ENCODE results near the gene HKDC1.
A peak's percentile ranks its signal among the peaks of the same experiment; 100 is the strongest.
"Not testable (repeated sequence)": the region's sequence is repeated elsewhere in the genome, so short reads cannot be mapped to it uniquely, and the experiment has no call there.

Gene HKDC1

DNA sequence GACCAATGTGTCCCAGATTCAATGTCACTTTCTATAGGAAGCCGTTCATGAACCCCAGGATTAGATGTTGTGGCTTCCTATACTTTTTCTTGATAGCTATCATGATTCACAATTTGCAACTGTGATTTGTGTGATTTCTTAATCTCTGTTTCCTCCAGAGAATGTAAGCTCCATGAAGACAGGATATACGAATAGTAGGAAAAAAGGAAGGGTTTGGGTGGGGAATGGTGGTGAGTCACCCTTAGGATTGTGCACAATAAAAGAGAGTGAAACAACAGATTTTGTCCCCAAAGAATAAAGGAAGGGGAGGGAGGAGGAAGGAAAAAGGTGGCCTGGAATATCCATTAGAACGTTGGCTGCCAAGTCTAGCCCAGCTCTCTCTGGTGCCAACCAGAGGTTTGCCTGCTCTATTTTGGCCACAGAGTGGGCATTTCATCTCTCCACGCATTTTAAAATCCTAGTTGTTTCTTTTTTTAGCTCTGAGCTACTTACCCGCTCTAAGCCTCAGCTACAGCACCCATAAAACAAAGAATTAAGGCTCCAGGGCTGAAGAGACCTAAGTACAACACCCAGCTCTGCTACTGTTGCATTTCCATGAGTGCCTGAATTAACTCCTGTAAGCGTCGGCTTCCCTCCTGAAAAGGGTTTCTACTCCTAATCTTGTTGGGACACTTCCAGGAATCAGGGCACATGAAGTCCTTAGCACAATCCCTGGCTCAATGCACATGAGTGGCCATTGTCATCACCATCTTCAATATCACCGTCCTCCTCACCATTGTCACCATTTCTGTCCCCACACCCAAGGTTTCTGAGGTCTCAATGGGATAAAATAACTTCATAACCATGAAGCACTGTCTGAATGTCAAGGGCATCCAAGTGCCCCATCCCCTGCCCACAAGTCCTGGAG, 61.6 kb downstream of the HKDC1 start:
- DNase-seq = no peak

DNA sequence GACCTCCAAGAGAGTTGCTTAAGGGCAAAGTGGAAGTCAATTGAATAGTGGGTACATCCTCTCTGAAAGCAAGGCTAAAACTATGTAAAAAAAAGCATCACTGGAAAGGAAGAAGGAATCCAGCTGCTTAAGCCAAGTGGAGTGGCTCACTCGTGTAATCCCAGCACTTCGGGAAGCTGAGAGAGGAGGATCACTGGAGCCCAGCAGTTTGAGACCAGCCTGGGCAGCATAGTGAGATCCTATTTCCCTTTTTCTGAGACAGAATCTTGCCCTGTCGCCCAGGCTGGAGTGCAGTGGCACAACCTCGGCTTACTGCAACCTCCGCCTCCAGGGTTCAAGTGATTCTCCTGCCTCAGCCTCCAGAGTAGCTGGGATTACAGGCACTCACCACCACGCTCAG, 64.3 kb downstream of the HKDC1 start:
- not testable (repeated sequence) for DNase-seq

DNA sequence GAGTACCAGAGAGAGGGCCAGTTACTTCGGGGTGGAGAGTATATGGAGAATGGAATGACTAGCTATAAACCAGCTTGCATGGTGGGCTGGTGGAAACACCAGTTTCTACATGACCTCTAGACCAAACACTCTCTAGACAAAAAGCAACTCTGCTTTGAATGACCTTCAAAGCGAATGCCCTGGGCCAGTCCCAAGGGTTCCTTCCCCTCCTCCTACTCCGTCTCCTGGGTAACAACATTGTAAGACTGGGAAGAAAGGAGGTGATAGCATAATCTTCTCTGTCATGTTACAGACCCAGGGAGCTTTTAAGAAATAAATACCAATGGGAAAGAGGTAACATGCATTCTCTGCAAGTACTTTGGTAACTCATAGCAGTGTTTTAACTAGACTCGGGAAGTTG, 65.6 kb downstream of the HKDC1 start:
- no peak for DNase-seq

DNA sequence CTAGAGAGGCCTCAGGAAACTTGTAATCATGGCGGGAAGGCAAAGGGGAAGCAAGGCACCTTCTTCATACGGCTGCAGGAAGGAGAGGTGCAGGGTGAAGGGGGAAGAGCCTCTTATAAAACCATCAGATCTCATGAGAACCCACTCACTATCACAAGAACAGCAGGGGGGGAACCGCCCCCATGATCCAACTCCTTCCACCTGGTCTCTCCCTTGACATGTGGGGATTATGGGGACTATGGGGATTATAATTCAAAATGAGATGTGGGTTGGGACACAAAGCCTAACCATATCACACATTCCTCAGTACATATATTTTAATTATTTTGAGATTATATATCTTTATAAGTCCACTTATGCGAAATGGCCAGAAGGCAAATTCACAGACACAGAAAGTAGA, 67.0 kb downstream of the HKDC1 start:
- no peak for DNase-seq

DNA sequence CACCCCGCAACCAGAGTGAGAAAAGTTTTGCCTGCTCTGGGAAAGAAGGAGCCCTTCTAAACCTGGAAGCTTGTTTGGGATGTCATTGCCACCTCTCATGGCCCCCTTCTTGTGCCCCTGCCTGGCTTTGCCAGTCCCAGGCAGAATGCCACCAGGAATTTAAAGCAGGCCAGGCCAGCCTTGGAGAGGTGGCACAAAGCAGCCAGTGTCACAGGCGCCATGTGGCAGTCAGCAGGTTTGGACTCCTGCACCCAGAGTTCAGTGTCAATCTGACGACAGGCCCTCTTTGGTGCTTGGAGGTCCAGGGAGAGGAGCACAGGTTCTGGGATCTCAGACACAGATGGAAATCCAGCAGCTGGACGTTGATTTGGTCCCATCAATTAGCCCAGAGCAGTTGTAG, 70.9 kb downstream of the HKDC1 start:
- DNase-seq = no peak

DNA sequence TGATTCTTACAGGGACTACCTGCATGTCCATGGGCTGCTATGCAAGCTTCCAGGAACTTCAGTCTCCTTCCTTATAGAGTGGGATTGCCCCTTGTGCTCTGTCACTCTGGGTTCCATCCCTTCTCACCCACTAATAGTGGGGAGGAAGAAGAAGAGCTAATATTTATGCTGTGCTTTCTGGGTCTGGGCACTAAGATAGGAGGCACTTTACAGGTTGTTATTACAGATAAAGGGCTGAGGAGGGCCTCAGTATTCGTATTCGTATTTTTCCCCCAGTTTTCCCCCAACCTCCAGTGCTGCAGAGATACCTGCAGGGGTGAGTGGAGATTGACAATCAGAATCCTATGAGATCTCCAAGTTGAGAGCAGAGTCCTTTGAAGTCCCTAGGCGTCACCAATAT, 72.3 kb downstream of the HKDC1 start:
- DNase-seq = peak; percentile 66

DNA sequence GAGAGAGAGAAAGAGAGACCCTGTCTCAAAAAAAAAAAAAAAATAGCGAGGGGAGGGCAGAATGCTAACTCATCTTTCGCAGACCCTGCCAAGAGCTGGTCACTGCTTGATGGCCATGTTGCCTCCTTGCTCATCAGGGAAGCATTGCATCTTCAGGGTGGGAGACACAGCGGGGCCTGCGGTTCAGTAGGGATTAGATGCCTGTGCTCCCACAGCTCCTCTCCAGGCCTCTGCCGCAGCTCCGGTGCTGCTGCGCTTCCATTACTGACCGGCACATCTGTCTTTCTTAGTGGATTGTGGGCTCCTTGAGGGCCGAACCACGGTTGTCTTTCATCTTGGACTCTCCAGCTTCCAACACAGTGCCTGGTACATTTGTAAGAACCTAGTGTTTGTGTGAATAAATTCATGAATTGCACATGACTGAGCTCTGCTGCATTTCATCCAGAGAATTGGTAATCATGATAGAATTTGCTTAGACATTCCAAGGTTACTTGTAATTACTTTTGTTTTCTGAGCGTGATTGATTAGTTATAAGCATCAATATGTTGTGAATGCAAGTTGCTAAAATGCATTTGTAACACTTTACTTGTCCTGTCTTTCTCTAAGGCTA, 75.0 kb downstream of the HKDC1 start:
- no peak for DNase-seq

DNA sequence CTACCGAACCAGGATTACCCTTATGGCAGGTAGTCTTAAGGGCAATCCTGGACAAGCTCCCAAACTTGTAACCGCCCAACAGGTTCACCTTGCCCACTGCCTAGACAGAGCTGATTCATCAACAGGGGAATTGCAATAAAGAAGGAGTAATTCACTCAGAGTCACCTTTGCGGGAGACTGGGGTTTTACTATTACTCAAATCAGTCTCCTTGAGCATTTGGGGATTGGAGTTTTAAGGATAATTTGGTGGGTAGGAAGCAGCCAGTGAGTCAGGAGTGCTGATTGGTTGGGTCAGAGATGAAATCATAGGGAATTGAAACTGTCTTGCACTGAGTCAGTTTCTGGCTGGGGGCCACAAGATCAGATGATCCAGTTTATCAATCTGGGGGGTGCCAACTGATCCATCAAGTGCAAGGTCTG, 83.5 kb downstream of the HKDC1 start:
- DNase-seq = peak; percentile 36

DNA sequence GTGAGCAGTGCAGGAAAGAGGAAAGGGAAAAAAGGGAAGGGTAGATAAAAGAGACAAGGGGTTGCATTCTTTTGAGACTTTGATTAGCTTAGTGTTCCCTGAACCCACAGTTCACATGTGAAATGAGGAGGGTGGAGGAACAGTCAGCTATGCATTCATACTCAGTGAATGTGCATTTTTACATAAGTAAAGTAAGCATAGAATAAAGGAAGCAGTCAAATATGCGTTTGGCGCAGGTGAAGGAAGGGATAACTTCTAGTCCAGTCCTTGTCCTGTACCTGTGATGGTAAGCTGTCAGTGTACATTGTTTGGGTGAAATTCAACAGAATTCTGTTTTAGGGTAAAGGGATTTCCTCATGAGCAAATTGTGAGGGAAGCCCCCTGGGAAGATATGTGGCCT, 86.3 kb downstream of the HKDC1 start:
- no peak for DNase-seq

DNA sequence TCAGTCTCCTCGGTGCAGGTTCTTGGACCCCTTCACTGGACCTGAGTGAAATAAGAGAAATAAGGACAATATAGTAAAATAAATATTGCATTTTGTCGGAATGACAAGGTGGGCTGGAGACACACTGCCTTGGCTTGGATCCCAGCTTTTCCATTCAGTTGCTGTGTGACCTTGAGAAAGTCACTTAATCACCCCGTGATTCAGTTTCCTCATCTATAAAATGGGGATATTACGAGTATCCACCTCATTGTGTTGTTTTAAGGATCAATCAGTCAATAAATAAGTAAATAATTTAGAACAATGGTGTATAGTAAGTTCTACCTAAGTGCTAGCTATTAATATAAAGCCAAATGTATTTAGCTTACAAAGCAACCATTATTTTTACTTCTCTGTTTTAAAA, 87.3 kb downstream of the HKDC1 start:
- no peak for DNase-seq

DNA sequence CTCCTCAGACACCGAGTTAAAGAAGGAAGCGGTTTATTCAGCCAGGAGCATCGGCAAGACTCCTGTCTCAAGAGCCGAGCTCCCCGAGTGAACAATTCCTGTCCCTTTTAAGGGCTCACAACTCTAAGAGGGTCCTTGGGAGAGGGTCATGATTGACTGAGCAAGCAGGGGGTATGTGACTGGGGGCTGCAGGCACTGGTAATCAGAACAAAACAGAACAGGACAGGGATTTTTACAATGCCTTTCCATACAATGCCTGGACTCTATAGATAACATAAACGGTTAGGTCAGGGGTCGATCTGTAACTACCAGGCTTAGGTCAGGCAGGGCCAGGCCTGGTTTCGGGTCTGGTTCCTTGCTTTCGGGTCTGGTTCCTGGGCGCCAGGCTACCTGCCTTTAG, 88.2 kb downstream of the HKDC1 start:
- DNase-seq = peak; percentile 47

DNA sequence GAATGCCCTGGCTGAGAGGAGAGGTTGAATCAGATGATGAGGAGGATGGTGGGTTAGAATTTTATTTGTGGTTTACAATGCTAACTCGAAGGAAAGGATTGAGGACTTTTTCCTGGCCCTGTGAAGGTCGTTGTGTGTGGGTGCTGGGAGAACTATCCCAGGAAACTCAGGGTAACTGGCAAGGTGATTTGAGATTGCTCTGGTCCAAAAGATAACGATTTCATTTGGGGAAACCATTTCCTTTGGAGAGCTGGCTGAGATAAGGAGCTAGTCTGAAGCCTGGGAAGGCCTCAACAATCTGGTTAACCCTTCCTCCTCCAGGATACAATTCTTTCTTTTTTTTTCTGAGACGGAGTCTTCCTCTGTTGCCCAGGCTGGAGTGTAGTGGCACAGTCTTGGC, 91.2 kb downstream of the HKDC1 start:
- DNase-seq = no peak

DNA sequence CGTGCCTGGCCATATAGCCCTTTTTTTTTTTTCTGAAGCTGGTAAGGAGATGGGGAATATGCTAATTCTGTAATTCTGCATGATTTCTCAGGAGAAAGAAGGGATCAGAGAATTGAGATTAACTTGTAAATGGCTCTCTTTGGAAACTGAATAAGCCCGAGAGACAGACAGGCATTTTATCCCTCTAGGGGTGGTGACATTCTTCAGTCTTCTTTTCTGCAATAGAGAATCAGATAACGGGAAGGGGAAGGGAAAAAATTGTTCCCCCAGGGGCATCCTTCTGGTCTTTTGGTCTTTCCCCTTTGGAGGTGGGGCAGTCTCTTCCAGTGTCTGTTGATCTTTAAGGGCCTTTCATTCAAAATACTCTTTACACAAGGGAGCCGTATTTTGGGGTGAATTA, 92.4 kb downstream of the HKDC1 start:
- no peak for DNase-seq

DNA sequence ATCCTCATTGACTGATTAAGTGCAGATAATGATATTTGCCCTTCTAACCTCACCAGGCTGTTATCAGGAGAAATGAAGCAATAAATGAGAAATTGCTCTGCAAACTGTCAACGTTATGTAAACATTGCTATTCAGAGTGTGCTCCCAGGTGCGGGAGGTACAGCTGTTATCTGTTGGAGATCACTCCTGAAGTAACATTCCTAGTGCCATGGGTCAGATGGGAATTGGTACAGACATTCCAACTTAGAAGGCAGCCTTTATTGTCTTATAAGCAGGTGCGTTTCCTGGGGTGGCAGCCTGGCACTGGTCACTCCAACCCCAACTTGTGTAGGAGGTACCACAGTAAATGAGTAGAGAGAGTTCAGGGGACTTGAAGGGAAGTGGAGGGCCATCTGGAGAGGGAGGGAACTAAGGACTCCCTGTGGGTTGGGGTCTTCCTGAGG, 95.0 kb downstream of the HKDC1 start:
- peak; percentile 71 for DNase-seq

DNA sequence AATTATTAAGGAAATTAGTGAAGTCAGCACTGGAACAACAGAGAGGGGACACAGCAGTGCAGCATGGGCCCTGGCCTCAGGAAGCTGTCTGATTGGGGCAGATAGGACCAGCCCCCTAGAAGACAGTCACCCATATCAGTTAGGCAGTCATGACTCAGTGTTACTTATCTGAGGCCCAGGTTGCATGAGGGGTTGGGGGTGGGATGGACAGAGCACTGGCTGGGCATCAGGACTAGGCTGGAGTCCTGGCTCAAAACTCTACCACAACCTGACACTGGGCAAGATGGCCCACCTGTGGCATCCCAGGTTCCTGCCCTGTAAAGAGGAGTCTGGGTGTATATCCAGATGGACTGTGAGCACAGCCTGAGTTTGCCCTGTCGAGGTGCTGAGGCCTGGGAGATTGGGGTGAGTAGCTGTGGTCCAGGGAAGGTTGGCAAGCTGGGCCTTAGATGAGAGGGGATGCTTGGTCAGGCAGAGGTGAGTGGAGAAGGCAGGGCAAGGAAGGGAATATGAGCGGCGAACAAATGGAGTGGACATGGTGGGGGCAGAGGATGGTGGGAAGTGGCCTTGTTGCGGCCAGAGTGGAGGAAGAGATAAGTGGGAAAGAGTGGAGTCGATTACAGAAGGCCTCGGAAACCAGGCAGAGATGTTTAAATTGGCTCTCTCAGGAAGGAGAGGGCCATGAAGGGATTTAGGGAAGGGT, 95.6 kb downstream of the HKDC1 start:
- DNase-seq = peak; percentile 95

DNA sequence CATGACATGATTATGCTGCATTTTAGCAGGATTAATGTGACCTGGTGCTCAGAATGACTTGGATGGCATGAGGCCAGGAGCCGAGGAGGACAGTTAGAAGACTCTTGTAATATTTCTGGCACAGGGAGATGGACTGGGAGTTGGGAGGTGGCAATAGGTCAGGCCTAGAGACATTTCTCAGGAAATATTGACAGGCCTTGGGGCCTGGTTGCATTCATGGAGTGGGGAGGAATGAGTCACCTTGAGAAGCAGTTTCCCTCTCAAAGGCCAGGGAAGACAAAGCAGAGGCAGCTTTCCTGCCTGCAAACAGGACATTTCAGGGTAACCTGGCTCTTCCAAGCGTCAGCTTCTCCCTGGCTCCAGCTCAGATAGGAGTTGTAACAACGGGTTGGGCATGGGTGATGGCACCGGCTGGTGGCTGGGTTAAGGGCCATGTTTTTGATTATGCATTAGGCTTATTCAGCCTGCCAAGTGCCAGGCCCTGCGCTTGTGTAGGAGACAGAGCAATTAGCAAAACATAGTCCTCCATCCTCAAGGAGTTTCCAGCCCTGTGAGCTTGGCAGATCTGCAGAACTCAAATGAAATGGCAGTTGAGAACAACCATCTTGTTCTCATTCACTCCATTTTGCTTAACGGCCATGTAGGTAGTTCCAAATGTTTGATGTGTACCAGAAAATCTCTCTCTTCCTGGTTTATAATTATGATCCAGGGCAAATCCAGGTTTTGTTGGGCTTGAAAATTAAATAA, 96.4 kb downstream of the HKDC1 start:
- DNase-seq = peak; percentile 55

All from hematopoietic multipotent progenitor cell treated with erythropoietin and hydrocortisone succinate and interleukin-3 and kit ligand, for 6 days (in vitro differentiated cells).